NCI-H2171 (cell line): ENCODE data around the gene B3GALNT1.
"Not testable (repeated sequence)": the region's sequence is repeated elsewhere in the genome, so short reads cannot be mapped to it uniquely, and the experiment has no call there.

Source experiments
- DNase-seq: peaks from one replicate; lab custom pipeline; 2025; lab: John Stamatoyannopoulos, UW

B3GALNT1 gene

DNA sequence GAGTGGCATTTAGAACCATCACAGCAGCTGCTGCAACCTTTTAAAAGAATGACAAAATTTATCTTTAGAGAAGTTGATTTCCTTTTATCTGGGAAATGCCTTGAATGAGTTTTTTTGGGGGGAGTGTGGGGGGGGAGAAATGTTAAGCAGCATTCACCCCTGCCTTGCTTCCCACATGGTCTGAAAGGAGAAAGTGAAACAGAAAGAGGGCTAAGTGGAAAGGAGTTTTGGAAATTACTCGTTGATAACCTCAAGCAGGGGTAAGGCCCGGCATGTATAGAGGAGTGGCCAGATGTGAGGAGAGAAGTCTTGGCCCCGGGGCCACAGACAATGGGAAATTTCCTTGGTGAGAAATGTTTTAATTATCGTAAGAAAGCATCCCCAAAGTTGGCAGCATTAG, 23.5 kb downstream of the B3GALNT1 start:
- no peak for DNase-seq

DNA sequence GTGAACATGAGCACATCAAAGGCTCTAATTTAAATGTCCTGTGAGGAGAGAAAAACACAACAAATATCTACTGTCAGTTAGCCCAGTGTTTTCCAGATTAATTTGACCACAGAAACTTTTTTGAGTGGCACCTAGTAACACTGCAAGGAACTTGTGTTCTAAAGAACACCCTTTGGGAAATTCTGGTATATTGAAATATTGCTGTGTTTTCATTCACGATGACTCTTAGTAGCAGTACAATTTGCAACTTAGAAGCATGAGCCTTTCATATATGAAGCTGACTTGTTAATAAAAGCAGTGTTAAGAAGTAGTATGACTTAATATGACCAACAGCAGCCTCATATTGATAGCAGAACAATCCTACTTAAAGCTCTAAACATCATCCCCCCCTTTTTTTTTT, 32.0 kb downstream of the B3GALNT1 start:
- no peak for DNase-seq

DNA sequence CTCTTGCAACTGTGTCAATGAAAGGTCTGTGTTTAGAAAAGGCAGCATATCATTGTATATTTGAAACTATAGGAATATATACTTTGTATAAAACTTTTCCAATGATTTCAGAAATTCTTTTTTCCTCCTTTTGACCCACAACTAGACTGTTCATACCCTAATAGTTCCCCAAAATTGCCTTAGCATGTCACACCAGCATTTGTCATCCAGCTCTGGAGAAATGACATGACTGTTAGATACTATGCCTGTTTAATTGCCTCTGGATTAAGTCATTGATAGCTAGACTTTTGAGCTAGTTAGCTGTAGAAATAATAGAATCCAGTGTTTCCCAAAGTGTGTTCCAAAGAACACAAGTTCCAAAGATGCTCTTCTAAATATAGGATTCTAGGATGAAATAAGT, 32.4 kb downstream of the B3GALNT1 start:
- no peak for DNase-seq

DNA sequence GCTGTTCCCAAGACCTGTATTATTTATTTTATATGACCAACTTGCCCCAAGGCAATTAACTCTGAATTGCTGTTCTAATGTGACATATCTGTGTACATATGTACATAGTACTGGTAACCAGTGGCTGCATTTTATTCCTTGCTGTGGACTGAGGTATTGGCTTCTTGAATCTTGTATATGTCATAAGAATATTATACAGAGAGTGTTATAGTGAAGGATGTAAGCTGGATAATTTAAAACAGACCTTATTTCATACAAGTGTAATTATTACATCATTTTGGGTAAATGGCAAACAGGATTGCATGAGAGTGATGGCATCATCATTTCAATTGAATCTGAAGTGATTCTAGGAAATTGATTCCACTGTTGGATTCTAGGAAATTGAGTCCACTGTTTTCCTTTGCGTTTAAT, 32.9 kb downstream of the B3GALNT1 start:
- no peak for DNase-seq

DNA sequence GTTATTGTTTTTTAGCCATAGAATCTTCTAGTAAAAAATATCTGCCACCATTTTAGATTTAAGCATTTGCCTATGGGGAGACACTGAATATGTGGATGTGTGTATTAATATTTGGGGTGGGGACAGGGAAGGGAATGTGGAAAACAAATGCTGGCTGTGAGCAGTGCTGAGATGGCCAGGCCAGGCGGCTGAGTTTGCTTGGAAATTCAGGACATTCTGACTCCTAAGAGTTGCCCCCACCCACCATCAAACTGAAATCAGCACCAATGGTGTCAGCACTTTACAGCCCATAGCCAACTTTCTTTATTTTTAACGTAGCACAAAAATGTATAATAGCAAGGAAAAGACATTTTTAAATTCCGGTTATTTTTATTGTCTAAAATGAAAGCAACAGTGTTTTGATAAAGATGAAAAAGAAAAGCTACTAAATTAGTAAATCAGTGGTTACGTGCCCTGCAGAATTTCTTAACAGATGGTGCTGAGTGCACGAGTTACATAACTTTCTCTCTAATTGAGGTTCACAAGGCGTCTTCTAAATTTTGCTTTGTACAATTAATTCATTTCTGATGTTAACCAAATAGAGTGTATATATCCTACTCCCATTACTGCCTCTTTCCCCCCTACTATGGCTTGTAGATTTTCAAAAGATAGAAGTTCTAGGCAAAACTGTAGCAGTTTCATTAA, 34.0 kb downstream of the B3GALNT1 start:
- DNase-seq = peak; percentile 17

DNA sequence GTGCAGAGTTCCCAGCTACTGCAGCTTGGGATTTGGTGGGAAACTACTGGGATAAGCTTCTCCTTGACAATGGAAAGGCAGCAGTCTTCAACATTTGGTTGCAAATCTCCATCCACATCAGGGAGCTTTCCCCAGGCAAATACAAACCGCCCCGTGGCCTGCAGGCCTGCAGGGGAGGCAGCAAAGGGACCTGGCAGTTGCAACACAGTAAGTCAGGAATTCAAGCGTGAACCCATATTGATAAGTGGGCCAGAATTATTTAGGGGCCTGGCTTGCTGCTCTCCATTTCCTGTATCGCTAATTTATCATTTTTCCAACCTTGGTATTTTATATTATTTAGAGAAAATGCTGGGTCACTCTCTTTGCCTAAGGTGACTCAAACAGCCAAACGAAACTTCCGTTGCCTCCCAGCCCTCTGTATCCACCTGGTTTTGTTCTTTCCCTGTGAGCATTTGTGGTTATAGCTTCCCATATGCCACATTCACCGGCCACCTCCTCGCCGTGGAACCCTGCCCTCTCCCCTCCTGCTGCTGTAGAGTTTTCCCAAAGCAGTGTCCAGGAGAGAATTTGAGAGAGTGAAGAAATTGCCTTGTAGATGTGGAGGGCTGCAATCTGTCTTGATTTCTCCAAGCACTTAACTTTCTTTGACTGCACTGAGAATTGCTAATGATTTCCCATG, 34.8 kb downstream of the B3GALNT1 start:
- DNase-seq = no peak

DNA sequence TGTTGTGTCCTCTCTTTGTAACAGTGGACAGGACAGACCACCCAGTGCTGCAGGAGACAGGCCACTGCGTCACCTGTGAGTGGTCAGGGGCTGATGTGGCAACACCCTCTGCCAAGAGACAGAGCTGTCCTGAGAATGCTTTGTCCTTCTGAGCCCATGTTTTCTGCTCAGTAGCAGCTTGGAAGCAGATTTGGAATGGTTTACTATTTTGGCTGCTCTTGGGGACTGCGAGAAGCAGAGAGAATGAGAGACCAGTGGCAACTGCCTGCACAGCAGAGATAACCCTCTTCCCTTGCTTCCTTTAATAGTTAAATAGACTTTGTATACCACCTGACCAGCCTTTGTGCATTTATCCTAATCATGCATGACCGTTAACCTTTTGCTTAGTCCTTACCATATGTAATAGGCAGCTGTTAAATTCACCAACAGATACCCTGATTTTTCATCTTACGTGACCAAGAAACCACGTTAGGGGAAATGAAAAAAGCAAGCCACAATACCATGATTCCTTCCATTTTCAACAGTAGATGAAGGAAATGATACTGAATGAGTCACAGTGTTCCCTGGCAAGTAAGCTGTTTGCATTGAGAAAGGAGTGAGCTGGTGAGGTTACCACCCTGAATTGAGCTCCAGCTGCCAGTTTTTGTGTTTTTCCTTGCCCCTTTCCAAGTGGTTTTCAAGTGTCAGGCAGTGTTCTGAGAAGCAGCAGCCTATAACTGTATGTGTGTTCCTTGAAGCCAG, 35.5 kb downstream of the B3GALNT1 start:
- DNase-seq = no peak

DNA sequence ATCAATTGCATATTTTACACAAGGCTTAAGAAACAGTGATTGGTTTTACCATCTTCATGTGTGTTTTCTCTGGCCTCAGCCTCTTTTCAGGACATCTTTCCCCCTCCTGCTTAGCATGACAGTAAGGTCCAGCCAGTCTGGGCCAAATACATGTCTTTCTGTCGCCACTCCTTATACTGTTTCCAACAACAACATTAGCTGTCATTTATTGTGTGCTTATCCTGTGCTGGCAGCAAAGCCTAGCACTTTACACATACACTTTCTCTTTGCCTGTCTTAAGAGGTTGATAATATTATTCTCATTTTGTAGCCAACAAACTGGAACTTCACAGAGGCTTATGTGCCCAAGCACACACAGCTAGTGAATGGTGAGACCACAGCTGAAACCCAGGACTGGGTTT, 37.8 kb downstream of the B3GALNT1 start:
- no peak for DNase-seq

DNA sequence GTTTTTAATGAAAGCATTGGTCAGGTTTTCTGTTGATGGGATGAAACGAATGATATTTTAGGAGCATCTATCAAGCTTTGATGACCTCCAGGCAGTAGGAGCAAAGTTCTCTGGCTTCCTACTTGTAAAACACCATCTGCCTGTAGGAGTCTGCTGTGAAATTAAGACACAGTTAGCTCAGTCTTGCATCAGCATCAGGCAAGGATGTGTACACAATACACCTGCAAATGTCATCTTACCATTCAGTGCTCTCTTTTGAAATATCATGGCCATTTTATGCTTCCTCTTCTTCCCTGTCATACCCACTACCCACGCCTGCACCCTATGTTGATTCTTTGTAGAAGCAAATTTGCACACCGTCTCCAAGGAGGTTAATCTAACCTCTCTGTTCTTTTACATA, 38.2 kb downstream of the B3GALNT1 start:
- DNase-seq = no peak

DNA sequence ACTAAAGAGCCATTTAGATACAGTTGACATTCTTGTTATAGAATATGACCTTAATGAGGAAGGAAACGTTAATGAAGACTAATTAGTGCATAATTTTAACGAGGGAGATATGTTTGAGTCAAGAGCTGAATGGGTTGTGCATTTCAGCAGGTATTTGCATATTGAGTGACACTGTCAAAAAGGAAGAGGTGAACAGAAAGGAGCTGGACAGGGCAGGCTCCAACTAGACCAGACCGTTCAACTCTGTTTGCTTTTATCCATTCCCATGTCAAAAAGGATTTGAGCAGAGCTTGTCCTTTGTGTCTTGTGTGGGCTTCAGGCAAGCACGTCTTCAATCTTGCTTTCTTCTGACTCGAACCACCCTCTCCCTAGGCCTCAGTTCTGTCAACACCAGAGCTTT, 40.7 kb downstream of the B3GALNT1 start:
- DNase-seq = no peak

DNA sequence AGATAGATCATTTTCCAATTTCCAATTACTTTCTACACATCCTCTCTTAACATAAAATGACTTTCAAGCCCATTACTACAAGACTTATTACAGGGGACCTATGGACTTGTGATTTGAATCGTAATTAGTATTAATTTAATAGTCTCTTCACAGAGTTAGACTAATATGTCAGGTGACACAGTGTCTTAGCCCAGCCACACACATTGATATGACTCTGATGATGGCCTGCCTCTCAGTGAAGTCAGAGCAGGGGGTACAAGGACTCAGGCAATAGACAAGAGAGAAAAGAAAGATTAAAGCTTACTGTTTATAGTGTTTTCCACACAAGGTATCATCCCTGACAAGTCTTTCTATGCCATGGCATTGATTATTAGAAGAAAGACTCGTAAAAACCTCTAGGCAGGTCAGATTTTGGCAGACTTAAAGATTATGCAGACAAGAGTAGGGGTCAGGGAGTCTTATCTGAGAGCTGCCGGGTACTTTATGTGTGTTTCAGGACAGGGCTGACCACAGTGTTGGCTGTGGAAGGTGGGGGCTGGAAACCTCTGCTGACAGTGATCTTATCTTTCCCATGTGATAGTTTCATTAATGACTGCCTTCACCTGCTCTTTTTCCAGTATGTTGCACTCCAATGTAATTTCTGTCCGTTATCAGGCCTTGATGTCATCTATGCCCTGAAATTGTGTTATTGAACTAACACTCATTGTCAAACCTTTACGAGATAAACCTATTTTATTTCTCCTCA, 50.1 kb downstream of the B3GALNT1 start:
- DNase-seq = no peak

DNA sequence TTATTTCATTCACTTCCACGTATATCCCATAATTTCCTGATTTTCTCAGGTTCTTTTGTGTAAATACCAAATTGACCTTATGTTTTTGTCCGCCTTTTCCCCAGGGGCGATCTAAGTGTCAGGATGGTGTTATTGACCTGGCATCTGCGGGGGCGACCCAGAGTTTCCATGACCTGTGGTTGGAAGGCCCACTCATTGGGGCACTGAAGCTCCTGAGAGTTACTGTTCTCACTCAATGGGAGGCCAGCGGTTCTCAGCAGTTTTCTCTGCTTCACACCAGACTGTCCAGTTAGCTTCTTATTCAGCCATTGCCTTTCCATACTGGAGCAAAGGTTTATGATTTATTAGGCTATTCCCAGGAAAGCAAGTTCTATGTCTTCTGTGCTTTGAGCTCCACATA, 53.3 kb downstream of the B3GALNT1 start:
- DNase-seq = no peak

DNA sequence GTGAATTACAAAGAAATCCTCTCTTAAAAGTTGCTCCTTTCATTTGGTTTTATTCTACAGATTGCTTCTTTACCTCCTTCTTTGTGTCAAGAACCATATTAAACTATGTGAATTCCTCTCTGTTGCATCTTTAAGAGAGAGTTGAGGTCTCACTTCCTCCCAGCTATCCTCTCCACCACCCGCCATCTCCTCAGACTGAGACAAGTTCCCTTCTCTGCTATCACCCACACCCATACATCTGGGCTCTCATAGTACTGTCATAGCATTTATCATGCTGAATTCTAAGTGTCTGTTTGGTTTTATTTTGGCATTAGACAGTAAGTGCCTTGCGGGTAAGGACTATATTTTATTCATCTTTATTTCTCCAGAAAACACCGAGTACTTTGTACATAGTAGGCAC, 54.2 kb downstream of the B3GALNT1 start:
- no peak for DNase-seq

DNA sequence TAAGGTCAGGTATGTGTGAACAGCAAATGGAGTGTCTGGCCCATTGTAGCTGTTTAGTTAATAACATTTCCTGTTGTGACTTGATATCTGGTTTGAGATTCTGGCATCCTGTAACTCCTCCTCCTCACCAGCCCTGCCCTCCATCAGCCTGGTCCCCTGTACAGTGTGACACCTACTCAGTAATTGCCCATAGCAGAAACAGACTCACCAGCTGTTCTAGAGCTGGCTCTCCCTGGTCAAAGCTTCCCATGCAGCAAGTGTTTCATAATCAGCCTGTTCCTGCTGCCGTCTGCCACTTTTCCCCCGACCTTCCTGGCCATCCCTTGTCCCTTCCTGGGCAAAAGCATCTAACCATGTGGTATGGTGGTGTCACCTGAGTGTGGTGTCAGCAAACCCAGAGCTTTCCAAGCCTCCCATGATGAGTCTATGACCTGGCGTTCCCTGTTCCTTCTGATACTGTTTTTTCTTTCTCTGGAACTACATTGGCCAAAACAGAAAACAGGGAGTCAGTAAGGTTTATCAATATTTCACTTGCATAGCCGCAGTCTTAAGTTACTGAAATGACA, 55.4 kb downstream of the B3GALNT1 start:
- DNase-seq = no peak

DNA sequence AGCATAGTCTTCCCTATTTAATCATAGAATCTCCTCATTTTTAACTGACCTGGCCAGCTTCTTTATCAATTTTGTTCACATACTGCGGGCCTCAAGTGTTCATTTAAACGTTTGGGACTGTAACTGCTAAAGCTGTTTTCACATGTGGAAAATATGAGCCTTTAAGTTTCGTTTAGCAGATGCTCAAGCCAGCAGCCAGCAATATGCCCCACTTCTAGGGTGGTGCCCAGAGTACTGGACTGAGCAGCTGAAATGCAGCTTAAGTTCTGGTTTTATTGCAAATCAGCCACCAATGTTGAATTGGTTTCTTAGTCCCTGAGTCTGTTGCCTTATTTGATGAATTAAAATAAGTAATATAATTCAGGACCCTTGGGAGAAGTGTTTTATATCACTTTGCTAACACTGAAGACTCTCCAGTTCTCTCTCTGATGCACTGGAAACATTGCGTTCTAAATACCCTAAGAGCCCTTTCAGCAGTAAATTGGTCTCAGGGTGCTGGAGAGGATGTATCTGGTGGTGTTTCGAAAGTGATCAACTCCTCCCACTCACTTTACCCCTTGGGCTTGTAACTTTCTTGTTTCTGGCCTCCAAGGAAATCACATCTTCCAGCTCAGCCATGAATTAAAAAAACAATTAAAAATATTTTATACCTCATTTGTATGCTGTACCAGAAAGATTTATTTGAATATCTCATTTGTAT, 61.7 kb downstream of the B3GALNT1 start:
- no peak for DNase-seq

DNA sequence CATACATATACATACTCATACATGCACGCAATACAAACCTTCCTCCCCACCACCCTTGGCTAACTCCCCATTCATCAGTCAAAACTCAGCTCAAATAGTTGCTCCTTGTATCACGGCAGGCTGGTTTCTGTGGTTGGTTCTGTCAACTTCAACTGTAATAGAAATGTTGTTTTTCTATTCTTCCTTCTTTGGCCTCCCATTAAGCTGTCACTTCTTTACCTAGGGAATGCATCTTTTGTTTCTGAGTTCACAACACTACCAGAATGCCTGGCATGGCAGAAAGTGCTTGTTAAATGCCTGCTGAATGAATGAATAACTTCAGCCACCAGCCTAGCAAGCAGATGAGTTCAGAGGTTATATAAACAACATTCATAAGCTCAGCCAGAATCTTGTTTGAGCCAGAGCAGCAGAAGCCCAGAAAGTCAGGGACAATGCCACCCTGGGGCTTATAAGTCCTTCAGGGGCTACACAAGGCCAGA, 63.1 kb downstream of the B3GALNT1 start:
- no peak for DNase-seq

DNA sequence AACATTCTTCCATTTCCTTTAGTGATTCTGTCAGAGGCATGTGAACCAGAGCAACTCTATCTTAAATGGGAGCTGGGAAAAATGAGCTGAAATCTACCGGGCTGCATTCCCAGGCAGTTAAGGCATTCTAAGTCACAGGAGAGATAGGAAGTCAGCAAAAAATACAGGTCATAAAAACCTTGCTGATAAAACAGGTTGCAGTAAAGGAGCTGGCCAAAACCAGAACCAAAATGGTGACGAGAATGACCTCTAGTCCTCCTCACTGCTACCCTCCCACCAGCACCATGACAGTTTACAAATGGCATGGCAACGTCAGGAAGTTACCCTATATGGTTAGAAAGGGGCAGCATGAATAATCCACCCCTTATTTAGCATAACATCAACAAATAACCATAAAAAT, 66.4 kb downstream of the B3GALNT1 start:
- no peak for DNase-seq

DNA sequence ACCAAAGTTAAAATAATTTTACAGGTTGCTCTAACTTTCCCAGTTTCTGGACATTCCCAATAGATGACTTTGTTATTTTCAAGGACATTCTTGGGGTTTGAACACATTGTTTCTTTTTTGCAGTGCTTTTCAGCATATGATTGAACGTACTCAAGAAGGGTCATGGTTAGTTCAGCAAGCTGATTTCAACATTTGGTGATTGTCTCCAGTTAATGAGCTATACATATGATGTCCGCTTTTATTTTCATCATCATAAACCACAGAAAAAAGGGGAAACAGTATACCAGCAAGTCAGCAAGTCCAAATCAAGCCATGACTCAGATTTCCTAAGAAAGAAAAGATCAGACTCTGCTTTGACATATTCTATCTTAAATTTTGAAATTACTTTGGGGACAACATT, 69.4 kb downstream of the B3GALNT1 start:
- DNase-seq = no peak

DNA sequence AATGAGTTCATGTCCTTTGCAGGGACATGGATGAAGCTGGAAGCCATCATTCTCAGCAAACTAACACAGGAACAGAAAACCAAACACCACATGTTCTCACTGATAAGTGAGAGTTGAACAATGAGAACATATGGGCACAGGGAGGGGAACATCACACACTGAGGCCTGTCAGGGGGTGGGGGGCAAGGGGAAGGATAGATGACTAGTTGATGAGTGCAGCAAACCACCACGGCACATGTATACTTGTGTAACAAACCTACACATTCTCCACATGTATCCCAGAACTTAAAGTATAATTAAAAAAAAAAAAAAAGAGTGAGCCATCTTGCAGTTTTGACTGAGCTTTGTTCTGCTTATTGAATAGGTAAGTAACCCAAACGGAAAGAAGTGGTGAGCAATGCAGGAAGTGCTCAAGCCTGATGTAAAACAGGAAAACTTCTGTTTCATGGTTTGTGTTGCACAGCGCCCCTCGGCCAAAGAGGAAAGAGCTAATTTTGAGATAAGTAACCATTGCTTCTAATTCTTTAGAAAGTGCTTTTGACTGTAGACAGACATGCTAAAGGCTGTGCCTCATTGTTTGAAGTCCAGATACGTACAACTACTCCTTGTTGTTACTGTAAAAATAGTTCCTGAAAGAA, 70.1 kb downstream of the B3GALNT1 start:
- not testable (repeated sequence) for DNase-seq
